Hematopoietic multipotent progenitor cell treated with erythropoietin and hydrocortisone succinate and interleukin-3 and kit ligand, for 6 days (in vitro differentiated cells): Measurements from ENCODE around the gene SUDS3.
"Not testable (repeated sequence)": the region's sequence is repeated elsewhere in the genome, so short reads cannot be mapped to it uniquely, and the experiment has no call there.

ENCODE experiments used
- DNase-seq: peaks from one replicate; pipeline ENCODE4 v3.0.0-alpha.2; 2015

The SUDS3 gene

GRCh38 chr12:118398524-118398923 is 22.2 kb downstream of the SUDS3 start:
- no peak for DNase-seq

GRCh38 chr12:118398940-118399339 is 22.6 kb downstream of the SUDS3 start:
- peak; percentile 24 for DNase-seq

- DNase-seq, result no peak
These were observed 25.9 kb downstream of the SUDS3 start for GRCh38 chr12:118402251-118402650.

- DNase-seq, result peak; percentile 91
These were observed 28.6 kb downstream of the SUDS3 start for GRCh38 chr12:118404876-118405521.

GRCh38 chr12:118408241-118408640 is 31.9 kb downstream of the SUDS3 start:
- not testable (repeated sequence) for DNase-seq

GRCh38 chr12:118409834-118410233 is 33.5 kb downstream of the SUDS3 start:
- peak; percentile 89 for DNase-seq

- DNase-seq, result no peak
These were observed 41.6 kb downstream of the SUDS3 start for GRCh38 chr12:118417942-118418341.

GRCh38 chr12:118418385-118419057 is 42.2 kb downstream of the SUDS3 start:
- DNase-seq, result no peak

- DNase-seq, result no peak
These were observed 44.3 kb downstream of the SUDS3 start for GRCh38 chr12:118420673-118421072.

- DNase-seq, result peak; percentile 20
These were observed 48.5 kb downstream of the SUDS3 start for GRCh38 chr12:118424884-118425283.

GRCh38 chr12:118425364-118425763 is 49.0 kb downstream of the SUDS3 start:
- no peak for DNase-seq

GRCh38 chr12:118427819-118428218 is 51.5 kb downstream of the SUDS3 start:
- DNase-seq, result no peak

- no peak for DNase-seq
These were observed 52.3 kb downstream of the SUDS3 start for GRCh38 chr12:118428643-118429042.

GRCh38 chr12:118429688-118430383 is 53.5 kb downstream of the SUDS3 start:
- no peak for DNase-seq

GRCh38 chr12:118430516-118430915 is 54.2 kb downstream of the SUDS3 start:
- DNase-seq, result no peak

- no peak for DNase-seq
These were observed 56.6 kb downstream of the SUDS3 start for GRCh38 chr12:118432812-118433545.

GRCh38 chr12:118436002-118436730 is 59.8 kb downstream of the SUDS3 start:
- DNase-seq, result peak; percentile 62

GRCh38 chr12:118436986-118437385 is 60.6 kb downstream of the SUDS3 start:
- no peak for DNase-seq

- no peak for DNase-seq
These were observed 62.7 kb downstream of the SUDS3 start for GRCh38 chr12:118439068-118439467.

GRCh38 chr12:118446247-118446646 is 69.9 kb downstream of the SUDS3 start:
- no peak for DNase-seq

- DNase-seq, result no peak
These were observed 70.8 kb downstream of the SUDS3 start for GRCh38 chr12:118447181-118447580.

GRCh38 chr12:118448341-118448740 is 72.0 kb downstream of the SUDS3 start:
- no peak for DNase-seq

GRCh38 chr12:118455327-118455726 is 79.0 kb downstream of the SUDS3 start:
- no peak for DNase-seq
